Heart left ventricle (tissue), 13 donors: ENCODE results near the gene NAT10.
"Not testable (repeated sequence)": the region's sequence is repeated elsewhere in the genome, so short reads cannot be mapped to it uniquely, and the experiment has no call there.

Experiments used
- CTCF ChIP-seq, 12 donors: fragments of 200-600 bp; sonication (generic) in 4 of 12; IDR thresholded peaks; one replicate each; pipeline versions ENCODE4 v1.5.0 to v1.8.0; 2018 to 2022; ENCODE audit warnings: antibody characterized with exemption in 12 of 12, mild to moderate bottlenecking in 5 of 12
- POLR2A ChIP-seq, 2 donors: fragments of 450-650 bp; IDR thresholded peaks; one replicate each; pipeline ENCODE4 v1.6.1; 2017; ENCODE audit warnings: antibody characterized with exemption in 2 of 2, mild to moderate bottlenecking in 2 of 2, moderate library complexity in 2 of 2
- donor health status: ischemic (EF 13 %, LVEDD 7.1; RV severe dilation, severe dysfunction).
- donor health status: DM: no; HTN: yes; CAD: no.
- donor health status: DM: no; HTN: no; CAD: no.
- donor health status: ischemic (EF 25% LVEDD 6.9; RV normal size, moderate dysfunction).
- donor health status: ischemic (EF 25% LVEDD 5.7; RV mildly dilated, moderate dysfunction).
- donor health status: ischemic (EF 35%, LVEDD 5.7; RV mildly dilated, moderate dysfunction).
- donor health status: nonischemic (EF 11% LVEDD 7.7; RV severe dilation, severe dysfunction).
- donor health status: DM: yes; HTN: yes; CAD: no.
- donor health status: PGD.
- donor health status: ischemic (EF 29% LVEDD 5.4; RV normal size, mild dysfunction).
- donor health status: nonischemic (EF 23%, LVEDD 6.1; RV moderate dilation, normal function).

- not testable (repeated sequence) for TF ChIP-seq POLR2A, CTCF (IDR thresholded peaks at IDR 0.05)
Measured at GRCh38 chr11:34071306-34071705, 34.1 kb upstream of the NAT10 start.
